Measurements from ENCODE around the gene CENPS. TPM values are rescaled to one million over a fixed set of nuclear protein-coding genes. Genes with fewer than 3 reads are reported as not detected.

Gene CENPS
- 8.5 and 9.6 TPM in 2 replicates for polyA plus RNA-seq (2011; rRNA removed)
- polyA minus RNA-seq (2011; rRNA and poly(A)+ RNA removed): 2.3 and 3.9 TPM in 2 replicates

GRCh38 chr1:10430216-10431069, at the start of gene CENPS:
Gene CENPS (plus strand): TSS chr1:10430433. CDS start chr1:10430518, 85 bp downstream.
- ChIA-PET POLR2A (no interaction called here), CTCF (interaction anchor here (0.6 to 9.1 kb wide), 29 partner anchors 13 to 803 kb away, joined by 3 to 180 read pairs (median 4); partner anchors contain the start of gene CORT)

GRCh38 chr1:10380594-10381275, 49.5 kb upstream of the CENPS start:
- ChIA-PET POLR2A (interaction anchor here (0.7 kb wide), 1 partner anchor 321 kb away, joined by 4 read pairs; no protein-coding TSS in a partner anchor), CTCF (interaction anchor here (1.0 to 2.5 kb wide), 4 partner anchors 18 to 114 kb away, joined by 3 to 13 read pairs (median 10); partner anchors contain the start of genes CENPS and PGD)
- Histone ChIP-seq H3K27me3 (ENCODE audit: control insufficient read depth, insufficient read depth, low read length) (no peaks in the 10 kb centered on the region), H3K4me3 (ENCODE audit: low read depth, low read length) (no peak overlapping the region), H3K36me3 (ENCODE audit: control insufficient read depth, insufficient read depth, low read length) (peaks cover 4% of the 10 kb centered on the region; the same call in 1 of the 2 replicates)
- DNase-seq (ENCODE audit: low read depth): peak; percentile 62
- no peak for TF ChIP-seq CTCF (IDR thresholded peaks at IDR 0.05; ENCODE audit: insufficient read depth, low read depth, low read length)

More at GRCh38 chr1:10430216-10431069, at the start of gene CENPS:
- Histone ChIP-seq H3K36me3 (ENCODE audit: control insufficient read depth, insufficient read depth, low read length) (no peaks in the 10 kb centered on the region), H3K4me3 (ENCODE audit: low read depth, low read length) (peak within 1 kb of the TSS; percentile 80), H3K27me3 (ENCODE audit: control insufficient read depth, insufficient read depth, low read length) (no peaks in the 10 kb centered on the region)
- TF ChIP-seq CTCF (IDR thresholded peaks at IDR 0.05; ENCODE audit: insufficient read depth, low read depth, low read length): peak; percentile 76
- no peak for DNase-seq (ENCODE audit: low read depth)

- no peak for DNase-seq (ENCODE audit: low read depth)
- ChIA-PET CTCF (interaction anchor here (0.9 to 1.6 kb wide), 2 partner anchors 41 to 46 kb away, joined by 3 to 5 read pairs; partner anchors contain the start of gene CENPS), POLR2A (no interaction called here)
Observed at GRCh38 chr1:10383630-10384029, 46.6 kb upstream of the CENPS start.

GRCh38 chr1:10384219-10384618, 46.0 kb upstream of the CENPS start:
- no peak for TF ChIP-seq CTCF (IDR thresholded peaks at IDR 0.05; ENCODE audit: insufficient read depth, low read depth, low read length)
- ChIA-PET CTCF (interaction anchor here (0.9 to 1.6 kb wide), 2 partner anchors 40 to 45 kb away, joined by 3 to 5 read pairs; partner anchors contain the start of gene CENPS), POLR2A (no interaction called here)

More at GRCh38 chr1:10383630-10384029, 46.6 kb upstream of the CENPS start:
- Histone ChIP-seq H3K4me3 (ENCODE audit: low read depth, low read length) (no peak overlapping the region), H3K27me3 (ENCODE audit: control insufficient read depth, insufficient read depth, low read length) (no peaks in the 10 kb centered on the region), H3K36me3 (ENCODE audit: control insufficient read depth, insufficient read depth, low read length) (peaks cover 2% of the 10 kb centered on the region; the same call in 1 of the 2 replicates)
- TF ChIP-seq CTCF (IDR thresholded peaks at IDR 0.05; ENCODE audit: insufficient read depth, low read depth, low read length): no peak

More at GRCh38 chr1:10384219-10384618, 46.0 kb upstream of the CENPS start:
- no peak overlapping the region for H3K4me3 ChIP-seq (ENCODE audit: low read depth, low read length)
- peaks cover 2% of the 10 kb centered on the region; the same call in 1 of the 2 replicates for H3K36me3 ChIP-seq (ENCODE audit: control insufficient read depth, insufficient read depth, low read length)
- no peak for DNase-seq (ENCODE audit: low read depth)
- H3K27me3 ChIP-seq (ENCODE audit: control insufficient read depth, insufficient read depth, low read length): no peaks in the 10 kb centered on the region
